ENCODE data around the gene KANSL1L.

The KANSL1L gene

GRCh38 chr2:209990838-209991237 is 180.4 kb downstream of the KANSL1L start:
- no peak for DNase-seq

- DNase-seq: no peak
Observed at GRCh38 chr2:209988010-209988409, 183.2 kb downstream of the KANSL1L start.

- DNase-seq: no peak
Observed at GRCh38 chr2:209986415-209986814, 184.8 kb downstream of the KANSL1L start.

- DNase-seq: no peak
Observed at GRCh38 chr2:209985874-209986273, 185.3 kb downstream of the KANSL1L start.

GRCh38 chr2:209984291-209984690 is 186.9 kb downstream of the KANSL1L start:
- no peak for DNase-seq

- peak in 1 of 2 donors; percentile 58 for DNase-seq
Observed at GRCh38 chr2:209977386-209978239, 193.6 kb downstream of the KANSL1L start.

- no peak for DNase-seq
Observed at GRCh38 chr2:209976698-209977385, 194.4 kb downstream of the KANSL1L start.

- DNase-seq: no peak
Observed at GRCh38 chr2:209974576-209974975, 196.6 kb downstream of the KANSL1L start.

GRCh38 chr2:209973328-209973727 is 197.9 kb downstream of the KANSL1L start:
- DNase-seq: no peak

Measured in CD4-positive, alpha-beta T cell treated with Interferon alpha-2 for 1 hour (primary cell).